OCI-LY3 (cell line): ENCODE data around the gene LINC00632.

ENCODE experiments used
- CTCF ChIP-seq: fragments of 200-600, 300-600 bp; sonication (generic); IDR thresholded peaks from 2 replicates; pipeline ENCODE4 v1.5.1; 2014; ENCODE audit warnings: antibody characterized with exemption, low read length, low read depth
- EZH2phosphoT487 ChIP-seq: fragments of 200-600 bp; shearing (Covaris generic); IDR thresholded peaks from 2 replicates; pipeline ENCODE4 v1.6.1; 2018; ENCODE audit warnings: antibody characterized with exemption, mixed run types, low read depth

GRCh38 chrX:140725500-140725899 lies 15.9 kb downstream of the LINC00632 start:
- TF ChIP-seq CTCF = no peak
- no peak for TF ChIP-seq EZH2phosphoT487
